Measurements from ENCODE around the gene HRCT1.

DNA sequence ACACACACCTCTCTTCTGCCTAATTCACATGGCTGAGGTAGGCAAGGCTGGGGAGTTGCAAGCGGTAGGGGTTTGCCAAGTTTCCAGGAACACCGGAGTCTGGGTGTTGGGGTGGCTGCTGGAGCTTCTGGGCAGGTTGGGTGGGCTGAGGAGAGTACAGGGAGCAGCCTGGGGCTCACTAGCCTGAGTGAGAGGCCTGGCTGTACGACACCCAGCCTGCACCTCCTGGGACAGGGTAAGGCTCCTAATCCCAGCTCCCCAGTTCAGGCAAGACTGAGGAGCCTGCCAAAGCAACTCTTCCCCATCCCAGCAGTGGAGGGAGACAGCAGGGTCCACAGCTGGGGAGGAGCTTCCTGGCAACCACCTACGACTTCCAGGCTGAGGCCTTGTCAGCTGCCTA, 11.3 kb downstream of the HRCT1 start:
- TF ChIP-seq, protein P1, sequence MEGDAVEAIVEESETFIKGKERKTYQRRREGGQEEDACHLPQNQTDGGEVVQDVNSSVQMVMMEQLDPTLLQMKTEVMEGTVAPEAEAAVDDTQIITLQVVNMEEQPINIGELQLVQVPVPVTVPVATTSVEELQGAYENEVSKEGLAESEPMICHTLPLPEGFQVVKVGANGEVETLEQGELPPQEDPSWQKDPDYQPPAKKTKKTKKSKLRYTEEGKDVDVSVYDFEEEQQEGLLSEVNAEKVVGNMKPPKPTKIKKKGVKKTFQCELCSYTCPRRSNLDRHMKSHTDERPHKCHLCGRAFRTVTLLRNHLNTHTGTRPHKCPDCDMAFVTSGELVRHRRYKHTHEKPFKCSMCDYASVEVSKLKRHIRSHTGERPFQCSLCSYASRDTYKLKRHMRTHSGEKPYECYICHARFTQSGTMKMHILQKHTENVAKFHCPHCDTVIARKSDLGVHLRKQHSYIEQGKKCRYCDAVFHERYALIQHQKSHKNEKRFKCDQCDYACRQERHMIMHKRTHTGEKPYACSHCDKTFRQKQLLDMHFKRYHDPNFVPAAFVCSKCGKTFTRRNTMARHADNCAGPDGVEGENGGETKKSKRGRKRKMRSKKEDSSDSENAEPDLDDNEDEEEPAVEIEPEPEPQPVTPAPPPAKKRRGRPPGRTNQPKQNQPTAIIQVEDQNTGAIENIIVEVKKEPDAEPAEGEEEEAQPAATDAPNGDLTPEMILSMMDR (conservative IDR thresholded peaks at IDR 0.05), result no peak
- no peak for TF ChIP-seq EZH2 (IDR thresholded peaks at IDR 0.05; ENCODE audit: low read depth)

Measured in PC-9 (cell line).